OCI-LY1 (cell line): ENCODE results near the gene SCN2B.
A peak's percentile ranks its signal among the peaks of the same experiment; 100 is the strongest.
"Not testable (repeated sequence)": the region's sequence is repeated elsewhere in the genome, so short reads cannot be mapped to it uniquely, and the experiment has no call there.

ENCODE experiments used
- H2AFZ ChIP-seq: fragments of 200-600 bp; sonication (generic), shearing (Covaris generic); 2 replicates; pipeline ENCODE4 v1.6.0; 2014; ENCODE audit warnings: antibody characterized with exemption, mild to moderate bottlenecking, low read length
- H3F3A ChIP-seq: fragments of 200-600 bp; sonication (generic), shearing (Covaris generic); 2 replicates; pipeline ENCODE4 v1.6.0; 2014; ENCODE audit warnings: mild to moderate bottlenecking, antibody characterized with exemption, low read length, moderate library complexity; ENCODE audit not compliant: insufficient read depth
- H3K27ac ChIP-seq: fragments of 200-600 bp; sonication (generic); 2 replicates; pipeline ENCODE4 v1.5.1; 2014; ENCODE audit warnings: low read length, mixed run types, mild to moderate bottlenecking, low read depth; ENCODE audit not compliant: poor library complexity, severe bottlenecking
- H3K27me3 ChIP-seq: fragments of 200-600 bp; sonication (generic); 2 replicates; pipeline ENCODE4 v1.6.0; 2014; ENCODE audit warnings: antibody characterized with exemption, mild to moderate bottlenecking, low read length, moderate library complexity; ENCODE audit not compliant: insufficient read depth
- H3K36me3 ChIP-seq: fragments of 200-600 bp; sonication (generic); 2 replicates; pipeline ENCODE4 v1.6.1; 2014; ENCODE audit warnings: mild to moderate bottlenecking, antibody characterized with exemption, low read length, moderate library complexity, mixed read lengths; ENCODE audit not compliant: insufficient read depth
- H3K4me1 ChIP-seq: fragments of 200-600 bp; sonication (generic); 2 replicates; pipeline ENCODE4 v1.5.1; 2014; ENCODE audit warnings: mild to moderate bottlenecking, low read length, moderate library complexity; ENCODE audit not compliant: insufficient read depth, severe bottlenecking
- H3K4me2 ChIP-seq: fragments of 200-600 bp; sonication (generic), shearing (Covaris generic); 2 replicates; pipeline ENCODE4 v1.6.1; 2014; ENCODE audit warnings: low read length
- H3K4me3 ChIP-seq: fragments of 200-600 bp; sonication (generic); 2 replicates; pipeline ENCODE4 v1.5.1; 2014; ENCODE audit warnings: low read length, low read depth, mild to moderate bottlenecking, mixed read lengths; ENCODE audit not compliant: poor library complexity, severe bottlenecking
- H3K79me2 ChIP-seq: fragments of 200-600 bp; shearing (Covaris generic); 2 replicates; pipeline ENCODE4 v1.6.1; 2016; ENCODE audit warnings: mixed run types, low read length, mixed read lengths; ENCODE audit not compliant: insufficient read depth
- H3K9ac ChIP-seq: fragments of 200-600 bp; sonication (generic), shearing (Covaris generic); 2 replicates; pipeline ENCODE4 v1.6.1; 2014; ENCODE audit warnings: mild to moderate bottlenecking, low read length, mixed read lengths
- H3K9me2 ChIP-seq: fragments of 200-600 bp; sonication (generic), shearing (Covaris generic); 2 replicates; pipeline ENCODE4 v1.6.1; 2014; ENCODE audit warnings: low read depth, mild to moderate bottlenecking, low read length, mixed read lengths
- H3K9me3 ChIP-seq: fragments of 200-600 bp; shearing (Covaris generic); 2 replicates; pipeline ENCODE4 v1.6.1; 2014; ENCODE audit warnings: low read length, mixed read lengths
- H4K20me1 ChIP-seq: fragments of 200-600 bp; sonication (generic), shearing (Covaris generic); 2 replicates; pipeline ENCODE4 v1.6.0; 2016; ENCODE audit warnings: mild to moderate bottlenecking, low read length; ENCODE audit not compliant: insufficient read depth
- EZH2 ChIP-seq: fragments of 200-600 bp; sonication (generic), shearing (Covaris generic); IDR thresholded peaks from 2 replicates; pipeline ENCODE4 v1.8.0; 2017; ENCODE audit warnings: borderline replicate concordance, mixed run types, mild to moderate bottlenecking, antibody characterized with exemption, low read length, moderate library complexity, mixed read lengths
- TF ChIP-seq, protein P1 (sequence below): fragments of 200-600 bp; sonication (generic), shearing (Covaris generic); IDR thresholded peaks from 2 replicates; pipeline ENCODE4 v1.5.1; 2017; ENCODE audit warnings: mild to moderate bottlenecking, antibody characterized with exemption, low read length, moderate library complexity, mixed read lengths

SCN2B gene

GRCh38 chr11:118184784-118185579, 8.5 kb upstream of the SCN2B start:
- Histone ChIP-seq H3K9me3 (no peaks in the 10 kb centered on the region), H3K9me2 (no peaks in the 10 kb centered on the region), H3K36me3 (no peaks in the 10 kb centered on the region), H4K20me1 (no peaks in the 10 kb centered on the region), H3F3A (no peaks in the 10 kb centered on the region), H3K4me3 (no peak overlapping the region), H3K27ac (no peak overlapping the region), H3K4me1 (peaks cover 4% of the 10 kb centered on the region), H2AFZ (no peak overlapping the region), H3K79me2 (no peaks in the 10 kb centered on the region), H3K9ac (no peak overlapping the region), H3K27me3 (no peaks in the 10 kb centered on the region), H3K4me2 (no peak overlapping the region)
- no peak for TF ChIP-seq EZH2
- TF ChIP-seq, protein P1, sequence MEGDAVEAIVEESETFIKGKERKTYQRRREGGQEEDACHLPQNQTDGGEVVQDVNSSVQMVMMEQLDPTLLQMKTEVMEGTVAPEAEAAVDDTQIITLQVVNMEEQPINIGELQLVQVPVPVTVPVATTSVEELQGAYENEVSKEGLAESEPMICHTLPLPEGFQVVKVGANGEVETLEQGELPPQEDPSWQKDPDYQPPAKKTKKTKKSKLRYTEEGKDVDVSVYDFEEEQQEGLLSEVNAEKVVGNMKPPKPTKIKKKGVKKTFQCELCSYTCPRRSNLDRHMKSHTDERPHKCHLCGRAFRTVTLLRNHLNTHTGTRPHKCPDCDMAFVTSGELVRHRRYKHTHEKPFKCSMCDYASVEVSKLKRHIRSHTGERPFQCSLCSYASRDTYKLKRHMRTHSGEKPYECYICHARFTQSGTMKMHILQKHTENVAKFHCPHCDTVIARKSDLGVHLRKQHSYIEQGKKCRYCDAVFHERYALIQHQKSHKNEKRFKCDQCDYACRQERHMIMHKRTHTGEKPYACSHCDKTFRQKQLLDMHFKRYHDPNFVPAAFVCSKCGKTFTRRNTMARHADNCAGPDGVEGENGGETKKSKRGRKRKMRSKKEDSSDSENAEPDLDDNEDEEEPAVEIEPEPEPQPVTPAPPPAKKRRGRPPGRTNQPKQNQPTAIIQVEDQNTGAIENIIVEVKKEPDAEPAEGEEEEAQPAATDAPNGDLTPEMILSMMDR: no peak

- H3K27me3 ChIP-seq, H3K9me3 ChIP-seq, H3K27ac ChIP-seq, H3K4me3 ChIP-seq, H3K4me2 ChIP-seq, H3K36me3 ChIP-seq, H3F3A ChIP-seq, H2AFZ ChIP-seq, H3K4me1 ChIP-seq, H3K9ac ChIP-seq, H3K79me2 ChIP-seq, H4K20me1 ChIP-seq, H3K9me2 ChIP-seq: not testable (repeated sequence)
Measured at GRCh38 chr11:118183691-118184090, 7.3 kb upstream of the SCN2B start.

DNA sequence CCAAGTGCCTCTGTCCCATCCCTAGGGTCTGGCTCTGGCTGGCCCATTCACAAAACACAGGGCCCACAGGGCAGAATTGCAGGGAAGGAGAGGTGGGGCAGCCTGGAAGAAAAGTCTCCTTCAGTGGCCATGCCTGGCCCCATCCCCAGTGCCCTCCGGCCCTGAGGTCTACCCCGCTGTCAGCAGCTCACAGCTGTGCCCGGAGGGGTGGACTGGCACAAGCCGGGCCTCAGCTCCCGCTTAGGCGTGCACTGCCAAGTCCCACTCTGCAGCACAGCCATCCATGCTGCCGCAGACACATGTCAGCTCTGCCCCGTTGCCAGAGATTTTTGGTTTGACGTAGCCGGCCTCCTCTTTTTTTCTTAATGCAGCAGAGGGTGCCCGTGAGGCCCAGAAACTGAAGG, 3.9 kb upstream of the SCN2B start:
- H4K20me1 ChIP-seq: no peaks in the 10 kb centered on the region
- peaks cover 5% of the 10 kb centered on the region for H3K4me1 ChIP-seq
- H3K27ac ChIP-seq: no peak overlapping the region
- peak overlapping the region; percentile 17; the same call in 1 of the 2 replicates for H3K4me2 ChIP-seq
- TF ChIP-seq EZH2: no peak
- TF ChIP-seq, protein P1: no peak
- no peak overlapping the region for H2AFZ ChIP-seq
- H3K79me2 ChIP-seq: no peaks in the 10 kb centered on the region
- H3K9me2 ChIP-seq: no peaks in the 10 kb centered on the region
- no peaks in the 10 kb centered on the region for H3K36me3 ChIP-seq
- H3K9me3 ChIP-seq: no peaks in the 10 kb centered on the region
- H3K9ac ChIP-seq: no peak overlapping the region
- no peaks in the 10 kb centered on the region for H3K27me3 ChIP-seq
- no peak overlapping the region for H3K4me3 ChIP-seq
- no peaks in the 10 kb centered on the region for H3F3A ChIP-seq

GRCh38 chr11:118176778-118177134, 317 bp upstream of the SCN2B start:
- Histone ChIP-seq H3K4me1 (peaks cover 5% of the 10 kb centered on the region), H3K4me3 (no peak overlapping the region), H3K9me2 (no peaks in the 10 kb centered on the region), H2AFZ (no peak overlapping the region), H3F3A (no peaks in the 10 kb centered on the region), H3K36me3 (no peaks in the 10 kb centered on the region), H3K79me2 (no peaks in the 10 kb centered on the region), H3K4me2 (no peak overlapping the region), H3K27me3 (no peaks in the 10 kb centered on the region), H3K9me3 (no peaks in the 10 kb centered on the region), H3K27ac (no peak overlapping the region), H3K9ac (no peak overlapping the region), H4K20me1 (no peaks in the 10 kb centered on the region)
- TF ChIP-seq, protein P1: no peak
- TF ChIP-seq EZH2: no peak
